HG02870 (cell line): ENCODE measurements around the gene MPND.

Experiments used
- ATAC-seq: cut with Tn5 transposase; IDR thresholded peaks from one replicate; pipeline ENCODE4 v1.9.1; 2021; ENCODE audit warnings: mild to moderate bottlenecking, moderate library complexity; ENCODE audit not compliant: unreplicated experiment

The MPND gene

DNA sequence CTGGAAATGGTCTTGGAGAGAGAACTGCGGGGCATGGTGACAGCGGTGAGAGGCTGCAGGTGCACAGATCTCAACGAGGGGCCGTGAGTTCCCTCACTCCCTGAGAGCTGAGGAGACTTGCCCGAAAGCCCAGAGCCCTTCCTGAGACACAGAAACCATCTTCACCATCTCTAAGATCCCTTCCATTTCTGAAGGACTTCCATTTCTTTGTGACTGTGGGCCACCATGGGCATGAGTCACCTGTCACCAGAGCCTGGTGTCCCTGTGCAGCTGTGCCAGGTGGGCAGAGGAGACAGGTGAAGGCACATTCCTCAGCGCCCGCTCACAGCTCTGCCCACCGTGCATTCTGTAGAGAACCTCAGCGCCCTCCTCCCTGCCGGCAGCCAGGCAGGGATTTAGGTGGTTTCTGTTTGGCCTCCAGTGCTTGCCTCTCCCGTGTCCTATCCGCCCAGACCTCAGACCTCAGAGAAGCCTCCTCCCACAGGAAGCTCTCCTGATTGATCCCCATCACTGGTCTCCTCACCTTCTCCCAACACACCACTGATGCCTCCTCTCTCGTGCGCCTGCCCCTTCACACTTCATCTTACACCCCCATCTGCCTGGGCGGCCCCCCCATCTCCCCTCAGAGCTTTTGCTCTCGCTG lies 32.8 kb downstream of the MPND start:
- ATAC-seq = no peak

DNA sequence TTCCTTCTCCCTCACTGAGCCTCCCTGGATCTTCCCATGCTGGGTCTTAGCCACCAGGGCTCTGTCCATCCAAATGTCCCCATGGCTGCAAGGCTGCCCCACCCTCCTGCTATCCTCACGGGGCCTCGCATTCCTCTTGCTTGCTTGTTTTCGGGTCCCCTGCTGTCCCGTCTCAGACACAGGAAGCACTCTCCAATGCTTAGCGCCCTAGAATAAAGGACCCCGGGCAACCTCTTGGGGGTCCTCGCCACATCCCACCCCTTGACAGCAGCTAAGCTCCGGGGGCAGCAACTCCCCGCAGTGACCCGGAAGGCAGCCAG lies 33.3 kb downstream of the MPND start:
- no peak for ATAC-seq

DNA sequence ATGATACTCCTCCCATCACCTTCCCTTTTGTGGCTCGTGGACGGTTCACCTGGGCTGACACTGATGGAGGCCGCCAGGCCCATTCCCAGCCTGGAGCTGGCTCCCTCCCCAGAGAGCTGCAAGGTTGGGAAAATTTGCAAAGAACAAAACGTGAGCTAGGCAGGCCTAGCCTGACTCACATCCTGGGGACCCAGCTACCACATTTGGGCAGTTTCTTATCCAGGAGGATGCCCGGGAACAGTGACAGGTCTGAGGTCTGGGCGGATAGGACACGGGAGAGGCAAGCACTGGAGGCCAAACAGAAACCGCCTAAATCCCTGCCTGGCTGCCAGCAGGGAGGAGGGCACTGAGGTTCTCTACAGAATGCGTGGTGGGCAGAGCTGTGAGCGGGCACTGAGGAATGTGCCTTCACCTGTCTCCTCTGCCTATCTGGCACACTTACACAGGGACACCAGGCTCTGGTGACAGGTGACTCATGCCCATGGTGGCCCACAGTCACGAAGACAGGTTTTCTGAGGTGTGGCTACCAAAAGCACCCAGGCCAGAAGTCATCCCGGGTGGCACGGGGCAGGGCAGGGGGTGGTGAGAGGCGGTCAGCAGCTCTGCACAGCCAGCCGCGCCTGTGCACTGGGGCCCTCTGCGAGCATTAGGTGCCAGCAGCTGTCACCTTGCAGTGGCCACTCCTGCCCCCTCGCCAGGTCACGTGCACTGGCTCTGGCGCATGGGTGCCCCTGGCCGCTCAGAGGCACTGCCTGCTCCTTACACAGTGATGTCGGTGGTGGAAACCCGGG lies 33.8 kb downstream of the MPND start:
- ATAC-seq = no peak

DNA sequence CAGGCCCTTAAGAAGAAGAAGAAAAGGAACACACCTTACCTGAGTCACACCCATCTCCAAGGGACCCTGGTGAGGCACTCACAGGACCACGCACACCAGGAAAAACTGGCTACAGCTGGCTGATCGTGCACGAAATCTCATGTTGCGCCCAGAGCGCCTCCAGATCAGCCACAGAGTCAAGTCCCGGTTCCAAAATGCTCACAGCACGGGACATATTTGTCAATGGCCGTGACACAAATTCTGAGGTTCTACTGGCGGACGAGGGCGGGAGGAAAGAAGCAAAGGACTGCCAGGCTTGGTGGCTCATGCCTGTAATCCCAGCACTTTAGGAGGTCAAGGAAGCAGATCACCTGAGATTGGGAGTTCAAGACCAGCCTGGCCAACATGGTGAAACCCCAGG lies 35.5 kb downstream of the MPND start:
- ATAC-seq = no peak

DNA sequence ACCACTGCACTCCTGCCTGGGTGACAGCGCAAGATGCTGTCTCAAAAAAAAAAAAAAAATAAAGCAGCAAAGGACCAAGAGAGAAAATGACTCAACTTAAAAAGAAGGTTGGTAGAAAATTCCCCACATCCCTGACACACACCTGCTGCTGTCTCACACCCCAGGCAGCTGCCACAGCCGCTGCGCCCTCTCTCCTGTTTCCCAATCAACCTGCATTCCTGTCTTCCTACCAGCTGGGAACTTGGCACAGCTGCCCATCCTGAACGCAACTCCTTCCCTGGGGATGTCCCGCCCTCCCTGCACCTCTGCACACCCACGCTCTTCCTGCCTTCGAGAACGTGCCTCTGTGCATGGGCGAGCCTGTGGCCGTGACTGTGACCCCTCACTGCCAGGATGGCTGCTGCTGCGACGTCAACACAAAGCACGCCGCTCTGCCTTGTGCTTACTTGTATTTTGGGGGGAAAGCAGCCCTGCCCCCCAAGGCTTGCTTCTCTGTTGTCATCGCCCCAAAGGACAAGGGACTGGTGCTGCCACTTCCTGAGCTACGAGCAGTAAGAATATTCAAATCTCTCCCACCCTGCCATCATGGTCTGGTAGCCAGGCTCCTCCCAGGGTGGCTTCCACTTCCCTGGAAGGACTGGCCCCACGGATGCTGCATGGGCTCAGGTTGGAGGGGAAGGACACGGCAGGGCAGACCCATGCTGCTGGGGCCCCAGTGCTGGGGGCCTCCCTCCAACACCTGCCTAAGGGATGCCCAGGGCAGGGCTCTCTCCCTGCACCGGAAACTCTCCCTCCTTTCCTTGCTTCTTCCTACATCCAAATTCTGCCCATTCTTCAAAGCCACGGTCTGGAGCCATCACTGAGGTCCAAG lies 36.3 kb downstream of the MPND start:
- no peak for ATAC-seq

DNA sequence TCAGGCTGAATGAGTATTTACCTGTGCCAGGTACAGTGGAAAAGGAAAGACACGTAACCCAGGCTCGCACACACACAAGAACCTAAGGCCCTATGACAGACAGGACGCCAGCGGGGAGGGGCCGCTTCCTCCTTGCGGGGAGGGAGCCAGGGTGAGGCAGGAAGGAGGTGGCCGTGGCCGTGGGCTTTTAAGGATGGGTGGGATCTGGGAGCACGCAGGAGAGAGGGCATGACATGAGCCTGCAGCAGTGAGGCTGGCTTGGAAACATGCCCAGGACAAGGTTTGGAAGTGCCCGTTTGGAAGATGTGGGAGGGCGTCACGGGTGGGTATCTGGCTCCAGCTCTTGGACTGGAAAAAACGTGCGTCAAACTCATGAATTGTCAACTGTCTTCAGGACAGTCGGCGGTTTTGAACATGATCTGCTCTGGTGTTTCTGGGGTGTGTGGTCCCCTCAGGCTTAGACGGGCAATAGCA lies 36.9 kb downstream of the MPND start:
- ATAC-seq = no peak

DNA sequence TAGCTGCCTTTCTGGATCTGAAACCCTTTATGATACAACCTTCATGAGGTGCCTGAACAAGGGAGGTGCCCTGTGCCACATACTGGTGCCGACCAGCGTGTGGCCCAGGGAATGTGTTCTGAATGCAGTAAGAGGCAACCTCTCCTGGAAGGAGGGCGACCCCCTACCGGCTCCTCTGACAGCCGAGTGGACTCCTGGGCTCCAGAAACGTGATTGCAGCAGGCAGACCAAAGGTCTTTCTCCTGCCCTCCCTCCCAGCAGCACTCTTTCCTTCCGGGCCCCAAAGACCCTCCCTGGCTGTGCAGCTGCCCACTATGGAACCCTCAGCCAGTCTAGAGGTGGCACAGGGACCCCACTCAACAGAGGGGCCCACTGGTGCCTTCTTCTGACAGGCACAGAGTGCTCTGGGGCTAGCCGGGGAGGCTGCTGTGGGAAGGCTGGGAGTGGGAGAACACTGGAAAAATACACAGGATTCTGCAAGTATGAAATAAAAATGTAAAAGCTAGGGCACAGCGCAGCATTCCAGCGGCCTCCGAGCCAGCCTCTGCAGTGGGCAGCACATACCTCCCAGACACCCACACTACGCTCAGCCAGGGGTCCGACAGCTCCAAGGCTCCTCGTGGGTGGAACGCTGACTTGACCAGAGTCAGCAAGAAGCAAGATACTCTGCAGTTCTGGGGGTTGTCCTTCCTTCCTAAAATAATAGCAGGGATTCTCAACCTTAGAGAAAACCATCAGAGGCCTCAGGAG lies 42.1 kb downstream of the MPND start:
- ATAC-seq = no peak

DNA sequence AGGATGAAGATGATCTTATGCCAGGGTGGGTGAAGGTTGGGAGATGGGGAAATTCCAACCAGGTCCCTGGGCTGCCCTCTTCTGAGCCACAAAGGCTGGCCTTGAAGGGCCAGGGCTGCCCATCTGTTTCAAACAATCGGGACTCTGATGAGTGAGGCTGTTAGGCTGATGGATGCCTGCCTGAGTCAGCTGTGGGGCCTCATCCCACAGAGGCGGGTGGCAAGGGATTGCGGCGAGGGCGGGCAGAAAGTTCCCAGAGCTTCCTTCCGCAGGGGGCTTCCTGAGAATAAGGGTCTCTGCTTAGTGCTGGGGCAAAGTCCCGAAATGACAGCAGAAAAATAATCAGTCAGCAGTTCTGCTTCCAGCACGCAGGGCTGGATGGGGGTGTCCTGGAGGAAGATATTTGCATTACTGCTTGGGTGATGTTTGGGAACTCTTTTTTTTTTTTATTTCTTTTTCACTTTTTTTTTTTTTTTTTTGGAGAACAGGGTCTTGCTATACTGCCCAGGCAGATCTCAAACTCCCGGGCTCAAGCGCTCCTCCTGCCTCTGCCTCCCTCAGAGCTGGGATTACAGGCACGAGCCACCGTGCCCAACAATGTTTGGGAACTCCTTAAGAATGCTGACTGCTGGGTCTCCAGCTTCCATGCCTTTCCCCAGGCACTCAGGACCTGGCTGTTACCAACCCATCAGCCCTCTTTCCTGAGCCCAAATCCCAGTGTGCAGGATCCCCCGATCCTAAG lies 42.9 kb downstream of the MPND start:
- no peak for ATAC-seq

DNA sequence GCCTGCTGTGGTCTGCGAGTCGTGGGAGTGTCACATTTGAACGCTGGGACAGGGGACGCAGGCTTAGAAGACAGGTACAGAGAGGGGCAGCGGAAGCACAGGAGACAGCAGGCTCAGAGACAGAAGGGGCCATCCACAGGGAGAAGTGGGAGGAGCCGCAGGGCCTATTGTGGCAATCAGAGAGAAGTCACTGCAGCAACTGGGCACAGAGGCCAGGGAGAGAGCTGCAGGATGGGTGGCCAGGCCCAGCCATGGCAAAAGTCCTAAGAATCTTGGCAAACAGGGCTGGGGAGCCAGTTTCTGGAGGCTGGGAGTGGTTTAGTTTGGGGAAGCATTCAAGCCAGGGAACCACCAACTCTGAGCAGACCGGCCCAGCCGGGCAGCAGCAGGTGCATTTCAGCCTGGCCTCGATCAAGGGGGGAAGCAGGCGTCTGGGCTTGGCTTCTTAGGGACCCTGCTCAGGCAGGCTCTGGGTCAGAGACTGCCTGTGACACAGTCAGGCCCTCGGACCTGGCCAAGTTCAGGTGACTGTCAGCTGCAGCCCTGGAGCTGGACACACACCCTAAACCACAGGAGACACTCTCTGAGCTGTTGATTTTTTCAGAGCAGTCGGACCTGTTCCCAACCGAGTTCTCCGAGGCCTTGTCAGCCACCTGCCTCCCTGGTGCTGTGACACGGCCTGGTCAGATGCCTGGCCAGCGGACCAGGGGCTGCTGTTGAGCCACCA lies 45.1 kb downstream of the MPND start:
- no peak for ATAC-seq

DNA sequence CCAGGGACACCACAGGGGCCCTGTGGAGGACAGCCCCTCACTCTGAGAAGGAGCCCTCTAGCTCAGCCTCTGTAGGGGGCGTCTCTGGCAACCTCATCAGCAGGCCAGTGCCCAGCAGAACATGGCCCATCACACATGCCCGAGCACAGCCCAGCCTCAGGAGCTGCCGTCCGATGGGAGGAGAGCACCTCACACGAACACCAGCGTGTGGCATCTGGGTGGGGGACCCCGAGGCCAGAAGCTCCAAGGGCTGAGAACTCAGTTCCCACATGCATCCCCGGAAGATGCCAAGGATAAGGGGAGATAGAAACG lies 45.7 kb downstream of the MPND start:
- no peak for ATAC-seq

DNA sequence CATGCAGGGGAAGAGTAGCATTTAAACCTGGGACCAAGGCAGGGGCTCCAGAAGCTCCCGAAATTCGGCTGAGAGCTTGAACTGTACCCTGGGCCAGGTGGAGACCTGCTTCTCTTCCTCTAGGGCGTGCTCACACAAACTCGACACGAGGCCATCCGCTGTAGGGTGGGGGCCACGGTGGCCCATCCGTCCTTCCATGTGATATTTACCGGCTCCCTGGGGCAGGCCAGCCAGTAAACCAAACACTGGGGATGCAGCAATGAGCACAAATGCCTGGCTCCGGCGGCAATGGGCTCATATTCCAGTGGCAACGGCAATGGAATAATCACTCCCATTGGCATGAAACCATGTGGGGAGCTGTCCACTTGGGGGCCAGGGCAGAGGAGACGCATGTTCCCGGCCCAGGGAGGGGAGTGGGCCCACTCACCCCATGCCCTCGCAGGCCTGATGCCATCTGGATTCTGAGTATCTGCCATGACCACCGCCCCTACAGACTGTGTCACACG lies 46.2 kb downstream of the MPND start:
- ATAC-seq = no peak

DNA sequence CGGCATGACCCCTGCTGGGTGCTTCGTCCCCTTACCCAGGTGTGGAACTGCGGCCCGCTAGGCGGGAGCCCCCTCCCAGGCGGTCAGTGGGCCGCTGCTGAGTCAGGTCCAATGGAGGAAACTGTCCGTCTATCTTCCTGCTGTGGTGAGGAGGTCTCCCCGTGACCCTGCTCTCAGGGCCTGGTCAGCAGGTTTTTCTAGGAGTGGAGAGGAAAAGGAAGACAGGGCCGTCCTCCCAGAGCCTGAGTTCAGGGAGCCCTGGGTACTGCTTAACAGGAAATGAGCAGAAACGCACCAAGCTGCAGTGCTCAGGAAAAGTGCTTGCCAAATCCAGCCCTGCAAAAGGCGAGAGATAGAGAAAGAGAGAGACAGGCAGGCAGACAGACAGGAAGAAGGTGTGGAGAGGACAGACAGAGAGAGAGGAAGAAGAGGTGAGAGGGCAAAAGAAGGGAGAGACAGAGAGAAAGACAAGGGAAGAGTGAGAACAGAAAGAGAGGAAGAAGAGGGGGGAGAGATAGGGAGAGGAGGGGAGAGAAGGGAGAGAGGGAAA lies 46.7 kb downstream of the MPND start:
- ATAC-seq = no peak

DNA sequence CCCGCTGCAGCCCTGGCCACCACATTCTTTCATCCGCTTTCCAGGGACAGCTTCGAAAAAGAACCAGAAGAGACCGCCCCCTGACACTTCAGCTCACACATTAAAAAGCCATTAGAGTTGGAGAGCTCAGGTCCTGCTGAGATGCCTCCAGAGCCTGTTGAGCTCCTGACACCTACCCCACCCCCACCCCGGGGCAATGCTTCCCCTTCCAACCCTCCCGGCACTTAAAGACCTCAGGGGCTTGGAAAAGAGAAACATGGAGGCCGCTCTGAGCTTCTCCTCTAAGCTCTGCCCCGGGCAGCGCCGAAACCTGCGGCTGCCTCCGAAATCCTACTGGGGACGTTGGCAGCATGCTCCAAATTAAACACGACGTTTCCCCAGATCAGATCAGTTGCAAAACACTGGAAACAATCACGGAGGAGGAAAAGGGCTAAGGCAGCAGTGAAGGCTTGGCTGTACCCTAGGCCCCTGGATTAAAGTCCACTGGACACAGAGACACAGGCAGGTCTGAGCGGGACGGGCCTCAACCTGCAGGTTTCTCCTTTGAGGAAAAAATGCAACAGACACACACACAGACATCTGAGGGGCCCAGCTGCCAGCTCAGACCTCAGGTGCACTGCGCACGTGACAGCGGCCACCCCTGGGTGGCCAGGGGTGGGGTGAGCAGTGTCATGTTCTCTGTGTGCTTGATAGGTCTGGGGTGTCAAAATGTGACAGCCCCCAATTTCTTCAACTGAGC lies 47.4 kb downstream of the MPND start:
- ATAC-seq = no peak

DNA sequence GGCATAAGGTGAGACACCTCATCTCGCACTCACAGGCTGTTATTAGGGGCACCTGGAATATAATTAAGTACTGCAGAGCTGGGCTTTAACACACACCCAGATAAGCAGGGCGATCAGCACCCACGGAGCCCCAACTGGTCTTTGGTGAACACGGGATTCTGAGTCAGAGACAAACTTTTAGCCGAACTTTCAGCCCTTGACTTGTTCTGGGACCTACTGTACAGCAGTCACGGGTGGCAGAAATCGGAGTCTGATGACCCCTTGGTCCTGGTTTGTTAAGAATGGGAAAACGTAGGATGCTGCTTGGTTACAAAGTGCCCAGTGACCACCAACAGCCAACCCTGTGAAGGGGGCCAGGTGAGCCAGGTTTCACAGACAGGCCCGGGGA lies 47.9 kb downstream of the MPND start:
- no peak for ATAC-seq

DNA sequence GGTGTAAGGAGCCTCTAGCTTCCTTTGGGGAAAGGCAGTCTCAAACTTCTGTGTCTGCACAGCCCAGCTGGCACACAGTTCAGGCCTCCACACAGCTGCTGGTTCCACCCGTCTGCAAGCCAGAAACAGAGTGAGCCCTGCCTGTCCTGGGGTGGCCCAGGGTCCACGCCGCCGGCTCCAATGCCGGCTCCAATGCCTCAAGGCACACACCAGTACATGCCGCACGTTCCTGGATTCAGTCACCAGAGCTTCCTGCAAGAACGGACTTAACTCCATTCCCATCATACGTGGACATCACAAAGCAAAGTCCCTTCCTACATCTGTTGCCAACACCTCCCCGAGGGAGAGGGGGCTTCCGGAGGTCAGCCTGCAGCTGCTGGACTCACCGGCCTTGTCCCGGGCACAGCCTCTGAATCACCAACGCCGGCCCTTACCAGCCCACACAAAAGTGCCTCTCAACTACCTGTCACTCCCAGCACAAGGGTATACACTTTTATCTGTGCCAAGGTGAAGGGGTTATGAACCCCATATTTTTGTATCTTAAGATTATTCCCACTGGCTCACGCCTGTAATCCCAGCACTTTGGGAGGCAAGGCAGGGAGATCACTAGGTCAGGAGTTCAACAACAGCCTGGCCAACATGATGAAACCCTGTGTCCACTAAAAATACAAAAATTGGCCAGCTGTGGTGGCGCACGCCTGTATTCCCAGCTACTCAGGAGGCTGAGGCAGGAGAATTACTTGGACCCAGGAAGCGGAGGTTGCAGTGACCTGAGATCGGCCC lies 48.5 kb downstream of the MPND start:
- no peak for ATAC-seq

DNA sequence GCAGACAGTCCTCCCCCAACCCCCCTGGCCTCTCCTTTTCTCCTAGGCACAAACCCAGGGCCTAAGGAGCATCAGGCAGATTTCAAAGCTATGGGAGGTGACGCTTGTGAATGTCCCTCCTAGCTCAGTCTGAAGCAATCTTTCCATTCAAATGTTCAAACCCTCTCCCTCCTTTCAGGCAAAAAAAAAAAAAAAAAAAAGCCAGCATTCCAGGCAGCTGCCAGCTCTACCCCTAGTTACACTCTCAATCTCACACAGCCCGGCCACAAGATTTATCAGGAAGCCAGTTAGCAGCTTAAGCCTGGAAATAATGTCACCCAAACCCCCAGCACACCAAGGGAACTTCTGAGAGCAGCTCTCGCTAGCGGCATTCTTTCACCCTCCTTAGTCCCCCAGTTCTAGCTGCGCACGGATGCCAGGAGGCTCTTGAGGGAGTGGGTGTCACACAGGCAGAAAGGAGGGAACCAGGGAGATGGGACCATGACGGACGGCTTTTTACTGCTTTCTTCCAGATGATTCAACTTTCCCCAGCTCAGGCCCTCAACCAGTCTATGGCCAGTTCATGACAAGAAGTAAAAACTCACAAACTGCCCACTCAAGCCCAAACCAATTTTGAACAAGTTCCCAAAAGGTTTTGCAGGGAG lies 50.7 kb downstream of the MPND start:
- ATAC-seq = no peak

DNA sequence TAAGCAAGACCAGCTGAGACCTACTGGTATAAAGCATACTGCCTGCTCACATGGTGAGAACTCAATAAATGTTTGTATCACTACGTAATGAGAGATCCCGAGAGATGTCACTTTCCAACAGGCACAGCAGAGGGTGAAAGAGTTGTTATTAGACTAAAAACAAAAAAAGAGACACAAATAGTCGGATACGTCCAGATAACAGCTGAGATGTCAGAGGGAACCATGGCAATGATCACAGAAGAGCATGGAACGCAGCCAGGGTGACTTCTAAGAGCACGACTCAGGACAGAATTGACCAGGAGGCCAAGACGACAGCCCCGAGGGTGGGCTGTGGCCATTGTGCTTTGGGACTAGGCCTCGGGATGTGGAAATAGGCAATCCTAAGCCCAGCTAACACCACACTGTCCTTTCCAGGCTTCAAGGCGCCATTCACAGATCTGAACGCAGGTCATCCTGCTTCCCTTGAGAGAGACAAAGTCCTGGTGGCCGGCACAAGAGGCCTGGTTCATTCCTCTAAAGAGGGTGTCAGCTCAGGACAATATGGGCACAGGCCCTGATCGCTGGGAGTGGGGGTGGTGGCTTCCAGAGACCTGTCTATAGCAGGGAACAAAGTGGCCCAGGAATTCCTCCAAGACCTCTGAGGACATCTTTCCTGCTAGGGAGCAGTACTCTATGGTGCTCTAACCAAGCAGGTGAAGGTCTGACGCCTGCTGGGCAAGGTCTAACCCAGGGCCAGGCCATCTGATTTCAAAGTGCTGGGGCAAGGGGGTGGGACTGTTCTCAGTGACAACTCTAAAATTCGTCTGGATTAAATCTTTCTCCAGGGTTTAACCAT lies 53.8 kb downstream of the MPND start:
- no peak for ATAC-seq
